B cell (primary cell): ENCODE data around the gene YWHAG. TPM values are rescaled to one million over a fixed set of nuclear protein-coding genes. Genes with fewer than 3 reads are reported as not detected.
A peak's percentile ranks its signal among the peaks of the same experiment; 100 is the strongest.

Experiments
- ATAC-seq: fragments of 200-7000 bp; cut with Tn5 transposase; one replicate; pipeline ENCODE4 v1.10.0; 2021; ENCODE audit warnings: low read depth, mild to moderate bottlenecking, moderate number of reproducible peaks, moderate library complexity
- CTCF ChIA-PET: fragments of 350-600 bp; sonication (Branson Sonifier 250); formaldehyde crosslinking; loops from one replicate; lab custom pipeline; 2021; ENCODE audit warnings: antibody characterized with exemption, inconsistent platforms; lab: Charles Lee
- POLR2A ChIA-PET: fragments of 350-600 bp; sonication (Branson Sonifier 250); formaldehyde crosslinking; loops from one replicate; lab custom pipeline; 2021; ENCODE audit warnings: antibody characterized with exemption; lab: Charles Lee
- DNase-seq: peaks from one replicate; pipeline ENCODE4 v3.0.0; 2013
- H2AFZ ChIP-seq: 2 replicates; pipeline ENCODE4 v1.6.1; 2012; ENCODE audit warnings: mild to moderate bottlenecking, low read depth, low read length; ENCODE audit not compliant: insufficient read depth, poor library complexity, severe bottlenecking
- H3K27ac ChIP-seq, 2 donors: 1 replicate in 1 of 2; 2 replicates in 1 of 2; pipeline ENCODE4 v1.5.1; 2012 to 2013; ENCODE audit warnings: low read length in 2 of 2, mild to moderate bottlenecking in 2 of 2, moderate library complexity in 1 of 2
- H3K27me3 ChIP-seq, 4 experiments: fragments of 200-600 bp in 1 of 4; sonication (generic) in 1 of 4; replicated peaks in 1 of 4; 1 replicate in 2 of 4; 2 replicates in 2 of 4; pipeline versions ENCODE4 v1.6.1 to v1.7.0; 2013 to 2016; ENCODE audit warnings: low read length in 3 of 4, mild to moderate bottlenecking in 2 of 4, mixed read lengths in 1 of 4, moderate library complexity in 1 of 4; ENCODE audit not compliant: insufficient read depth in 4 of 4, control insufficient read depth in 3 of 4; ENCODE audit errors: control extremely low read depth in 1 of 4
- H3K36me3 ChIP-seq, 2 experiments: replicated peaks in 1 of 2; 1 replicate in 1 of 2; 2 replicates in 1 of 2; pipeline versions ENCODE4 v1.6.1 to v1.7.1; 2013; ENCODE audit warnings: low read length in 1 of 2; ENCODE audit not compliant: insufficient read depth in 2 of 2, control insufficient read depth in 1 of 2; ENCODE audit errors: control extremely low read depth in 1 of 2, extremely low read depth in 1 of 2
- H3K4me1 ChIP-seq, 2 donors: fragments of 200-600 bp in 1 of 2; sonication (generic) in 1 of 2; 1 replicate in 1 of 2; 2 replicates in 1 of 2; pipeline versions ENCODE4 v1.5.1 to v1.6.1; 2013 to 2017; ENCODE audit warnings: low read length in 2 of 2; ENCODE audit not compliant: control insufficient read depth in 2 of 2, insufficient read depth in 2 of 2
- H3K4me2 ChIP-seq: replicated peaks from 2 replicates; pipeline ENCODE3; 2012; ENCODE audit warnings: mild to moderate bottlenecking, low read depth, low read length; ENCODE audit not compliant: poor library complexity, severe bottlenecking
- H3K4me3 ChIP-seq, 5 experiments: fragments of 200-600 bp in 1 of 5; sonication (generic) in 1 of 5; 1 replicate in 3 of 5; 2 replicates in 2 of 5; pipeline versions ENCODE4 v1.5.1 to v1.7.0; 2011 to 2016; ENCODE audit warnings: low read length in 4 of 5, mild to moderate bottlenecking in 4 of 5, low read depth in 2 of 5, control low read depth in 1 of 5, moderate library complexity in 1 of 5; ENCODE audit not compliant: insufficient read depth in 1 of 5; ENCODE audit errors: control extremely low read depth in 1 of 5, extremely low read depth in 1 of 5
- H3K79me2 ChIP-seq: fragments of 200-600 bp; sonication (generic); one replicate; pipeline ENCODE4 v1.6.0; 2016; ENCODE audit warnings: low read length; ENCODE audit not compliant: control insufficient read depth, insufficient read depth
- H3K9ac ChIP-seq: fragments of 200-600 bp; sonication (generic); 2 replicates; pipeline ENCODE4 v1.6.1; 2017; ENCODE audit warnings: mild to moderate bottlenecking, low read length, moderate library complexity
- H3K9me3 ChIP-seq, 3 donors: one replicate each; pipeline versions ENCODE4 v1.6.1 to v1.7.1; 2013; ENCODE audit warnings: low read length in 2 of 3; ENCODE audit not compliant: control insufficient read depth in 2 of 3, insufficient read depth in 1 of 3; ENCODE audit errors: control extremely low read depth in 1 of 3
- H4K20me1 ChIP-seq: 2 replicates; pipeline ENCODE4 v1.6.0; 2012; ENCODE audit warnings: mild to moderate bottlenecking, low read length; ENCODE audit not compliant: insufficient read depth, control insufficient read depth, poor library complexity, severe bottlenecking
- H3K27ac Mint-ChIP-seq: one replicate; pipeline ENCODE4 v1.8.0; 2021; ENCODE audit warnings: mixed read lengths
- H3K27me3 Mint-ChIP-seq: one replicate; pipeline ENCODE4 v1.8.0; 2021; ENCODE audit warnings: mixed read lengths
- H3K4me1 Mint-ChIP-seq: one replicate; pipeline ENCODE4 v1.8.0; 2021; ENCODE audit warnings: mixed read lengths
- H3K4me3 Mint-ChIP-seq: one replicate; pipeline ENCODE4 v1.8.0; 2021; ENCODE audit warnings: mixed read lengths
- H3K9me3 Mint-ChIP-seq: one replicate; pipeline ENCODE4 v1.8.0; 2022; ENCODE audit warnings: mixed read lengths; ENCODE audit not compliant: insufficient read depth
- CTCF ChIP-seq: fragments of 200-600 bp; IDR thresholded peaks from one replicate; pipeline ENCODE4 v1.8.0; 2022; ENCODE audit warnings: antibody characterized with exemption, mild to moderate bottlenecking
- EZH2 ChIP-seq: IDR thresholded peaks from 2 replicates; pipeline ENCODE4 v1.6.1; 2012; ENCODE audit warnings: borderline replicate concordance, low read depth, mild to moderate bottlenecking, moderate library complexity, low read length; ENCODE audit not compliant: insufficient read depth, poor library complexity, severe bottlenecking
- WGBS: methylation state at CpG from one replicate; pipeline ENCODE4 v1.1.5; 2013; ENCODE audit warnings: missing lambda C conversion rate; ENCODE audit not compliant: insufficient coverage; 5-methylcytosine and 5-hydroxymethylcytosine counted together
- intact Hi-C: fragments of 100-400 bp; cut with micrococcal nuclease; formaldehyde crosslinking; loops from one replicate; pipeline ENCODE4 v1.10.0; 2022
- polyA plus RNA-seq: library from polyadenylated mRNA; depleted of rRNA; stranded (reverse); fragments of >200 nt; gene quantifications from 2 replicates; pipeline ENCODE4 v1.2.3, GENCODE V29; 2012
- total RNA-seq, 2 donors: library from RNA; stranded (reverse); fragments of 120-200 nt in 1 of 2; gene quantifications; 1 replicate in 1 of 2; 2 replicates in 1 of 2; pipeline versions ENCODE4 v1.2.3 to v1.2.4, GENCODE V29; 2013 to 2022

YWHAG gene
- total and polyA plus RNA-seq, 2 donors (not counting 1 experiment from before 2014, with no cell fraction given): 6.6 to 51.6 TPM

GRCh38 chr7:76281006-76281705 is 77.6 kb downstream of the YWHAG start:
- H3K4me1 Mint-ChIP-seq: peaks cover 15% of the 10 kb centered on the region
- H3K27ac ChIP-seq: no peak overlapping the region
- 4% methylated on average over 63 of the region's 63 CpGs for WGBS
- H3K9me3 Mint-ChIP-seq: no peaks in the 10 kb centered on the region
- peaks cover 12 to 19% of the 10 kb centered on the region in 2 donors for H3K4me1 ChIP-seq
- DNase-seq (peak; percentile 50), ATAC-seq (peak; percentile 65)
- peak overlapping the region; percentile 83 for H3K4me3 Mint-ChIP-seq
- TF ChIP-seq CTCF: peak; percentile 13
- TF ChIP-seq EZH2: peak; percentile 32
- H3K27me3 ChIP-seq: peaks cover 0 to 59% (median 18%) of the 10 kb centered on the region in 4 experiments
- H4K20me1 ChIP-seq: no peaks in the 10 kb centered on the region
- intact Hi-C loops: no loop called here
- H3K36me3 ChIP-seq: no peaks in the 10 kb centered on the region
- H3K27ac Mint-ChIP-seq: no peak overlapping the region
- peaks cover 42% of the 10 kb centered on the region for H3K27me3 Mint-ChIP-seq
- H3K9me3 ChIP-seq: peaks cover 0 to 4% (median 0%) of the 10 kb centered on the region in 3 donors
- peak overlapping the region; percentile 85 for H3K4me2 ChIP-seq
- no peaks in the 10 kb centered on the region for H3K79me2 ChIP-seq
- H2AFZ ChIP-seq: peak overlapping the region; percentile 89
- CTCF ChIA-PET: interaction anchor here (1.4 kb wide), 1 partner anchor 11 kb away, joined by 6 read pairs; no protein-coding TSS in a partner anchor
- POLR2A ChIA-PET: no interaction called here
- peak overlapping the region in 3 of 5 experiments; percentile 21 to 57 (median 43) for H3K4me3 ChIP-seq
- H3K9ac ChIP-seq: peak overlapping the region; percentile 41

- H3K27me3 ChIP-seq: peaks cover 0 to 55% (median 17%) of the 10 kb centered on the region in 4 experiments
- TF ChIP-seq EZH2 (no peak), CTCF (no peak)
- ChIA-PET CTCF (no interaction called here), POLR2A (no interaction called here)
- Mint-ChIP-seq H3K27ac (no peak overlapping the region), H3K4me3 (no peak overlapping the region), H3K4me1 (peaks cover 15% of the 10 kb centered on the region), H3K27me3 (peaks cover 44% of the 10 kb centered on the region), H3K9me3 (no peaks in the 10 kb centered on the region)
- no peaks in the 10 kb centered on the region for H3K36me3 ChIP-seq
- H3K9me3 ChIP-seq: peaks cover 0 to 4% (median 0%) of the 10 kb centered on the region in 3 donors
- WGBS: 36% methylated on average over 13 of the region's 25 CpGs
- no peak overlapping the region for H3K4me2 ChIP-seq
- H3K4me3 ChIP-seq: no peak overlapping the region
- intact Hi-C loops: no loop called here
- H3K4me1 ChIP-seq: peaks cover 12 to 19% of the 10 kb centered on the region in 2 donors
- no peak for DNase-seq
- H3K9ac ChIP-seq: no peak overlapping the region
- no peaks in the 10 kb centered on the region for H4K20me1 ChIP-seq
- no peak overlapping the region for H3K27ac ChIP-seq
- H2AFZ ChIP-seq: no peak overlapping the region
- no peaks in the 10 kb centered on the region for H3K79me2 ChIP-seq
- ATAC-seq: no peak
Measured at GRCh38 chr7:76280408-76280807, 78.4 kb downstream of the YWHAG start.
